GM19452 (cell line): ENCODE data around the gene FAM168A.

Experiments
- ATAC-seq: cut with Tn5 transposase; IDR thresholded peaks from one replicate; pipeline ENCODE4 v1.9.1; 2021; ENCODE audit not compliant: unreplicated experiment

The FAM168A gene

DNA sequence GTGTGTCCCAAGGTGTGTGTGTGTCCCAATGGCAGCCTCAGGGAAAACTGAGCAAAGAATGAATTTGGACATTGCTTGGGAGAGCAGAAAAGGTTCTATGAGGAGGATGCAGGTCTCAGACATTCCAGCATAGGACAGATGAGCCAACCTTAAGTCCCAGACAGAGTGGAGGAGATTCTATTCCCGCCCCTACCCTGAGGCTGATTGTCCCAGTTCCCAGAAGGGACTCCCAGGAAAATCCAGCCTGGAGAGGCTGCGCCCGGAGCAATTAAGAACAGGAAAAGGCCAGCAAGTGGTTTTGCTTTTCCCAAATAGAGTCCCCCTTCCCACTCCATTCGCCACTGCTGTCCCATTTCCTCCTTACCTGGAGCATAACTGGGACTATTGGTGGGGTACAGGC is 167.6 kb downstream of the FAM168A start:
- ATAC-seq, result no peak

DNA sequence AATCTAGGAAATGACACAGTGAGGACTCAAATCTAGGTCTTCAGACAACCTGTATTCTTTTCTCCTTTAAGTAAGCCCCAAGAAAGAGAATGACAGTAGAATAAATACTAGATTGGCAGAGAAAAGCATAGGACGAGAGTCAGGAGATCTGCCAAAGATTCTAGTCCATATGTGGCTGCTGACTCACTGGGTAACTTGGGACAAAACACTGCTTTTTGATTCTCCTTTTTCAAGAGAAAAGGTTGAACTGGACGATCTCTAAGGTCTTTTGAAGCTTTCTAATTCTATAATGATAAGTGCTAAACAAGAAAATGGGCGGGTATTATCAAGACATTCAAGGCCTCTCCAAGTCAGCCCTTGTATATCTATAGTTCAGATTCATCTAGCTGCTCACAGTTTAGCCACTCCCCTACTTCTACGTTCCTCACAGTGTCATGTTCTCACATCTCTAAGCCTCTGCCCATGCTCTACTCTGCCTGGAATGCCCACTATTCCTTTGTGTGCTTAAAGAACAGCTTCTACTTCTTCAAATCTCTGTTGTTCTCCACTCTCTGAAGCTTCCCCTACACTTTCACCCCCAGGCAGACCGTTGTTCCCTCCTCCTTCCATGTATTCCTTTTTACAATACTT is 168.7 kb downstream of the FAM168A start:
- no peak for ATAC-seq

GRCh38 chr11:73428699-73429098 is 169.2 kb downstream of the FAM168A start:
- no peak for ATAC-seq

DNA sequence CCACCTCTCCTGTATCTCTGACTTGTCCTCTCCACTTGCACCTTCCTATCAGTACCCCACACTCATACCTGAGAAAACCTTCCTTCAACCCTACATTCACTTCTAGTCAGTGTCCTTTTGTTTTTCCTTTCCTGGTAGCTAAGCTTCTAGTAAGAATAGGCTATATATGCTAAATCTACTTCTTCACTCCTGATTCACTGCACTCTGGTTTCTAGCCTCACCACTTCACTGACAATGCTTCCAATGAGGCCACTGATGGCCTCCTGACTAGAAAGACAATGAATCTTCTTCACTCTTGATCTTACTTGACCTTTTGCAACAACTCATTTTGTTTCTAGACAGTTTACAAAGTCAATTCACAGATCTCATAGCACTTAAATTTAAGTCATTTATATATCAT is 169.7 kb downstream of the FAM168A start:
- ATAC-seq, result no peak

DNA sequence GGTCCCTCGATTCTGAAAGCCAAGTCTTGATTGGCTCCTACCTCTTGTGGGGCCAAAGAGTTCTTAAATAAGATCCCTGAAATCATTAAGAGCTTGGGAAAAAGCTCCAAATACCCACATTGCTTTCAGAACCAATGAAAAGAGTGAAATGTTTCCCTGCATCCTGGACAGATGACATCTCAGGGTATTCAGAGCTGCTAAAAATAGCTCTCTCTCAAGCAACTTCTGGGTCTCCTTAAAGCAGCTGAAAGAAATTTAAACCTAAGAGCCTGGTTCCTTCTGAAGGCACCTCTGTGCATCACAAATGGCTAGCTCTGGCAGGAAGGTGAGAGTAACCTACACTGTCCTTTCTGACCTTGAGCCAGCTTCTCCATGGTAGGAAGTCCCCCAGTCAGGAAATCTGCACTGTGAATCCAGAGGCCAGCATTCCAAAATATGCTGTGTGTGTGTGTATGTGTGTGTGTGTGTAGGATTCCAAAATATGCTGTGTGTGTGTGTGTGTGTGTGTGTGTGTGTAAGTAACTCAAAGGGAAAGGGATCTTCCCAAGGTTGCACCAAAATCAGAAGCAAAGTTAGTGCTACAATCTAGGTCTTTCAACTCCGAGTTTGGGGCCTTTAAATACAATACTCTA is 171.6 kb downstream of the FAM168A start:
- ATAC-seq, result no peak

GRCh38 chr11:73425108-73425507 is 172.8 kb downstream of the FAM168A start:
- no peak for ATAC-seq

GRCh38 chr11:73423506-73423905 is 174.4 kb downstream of the FAM168A start:
- ATAC-seq, result no peak

DNA sequence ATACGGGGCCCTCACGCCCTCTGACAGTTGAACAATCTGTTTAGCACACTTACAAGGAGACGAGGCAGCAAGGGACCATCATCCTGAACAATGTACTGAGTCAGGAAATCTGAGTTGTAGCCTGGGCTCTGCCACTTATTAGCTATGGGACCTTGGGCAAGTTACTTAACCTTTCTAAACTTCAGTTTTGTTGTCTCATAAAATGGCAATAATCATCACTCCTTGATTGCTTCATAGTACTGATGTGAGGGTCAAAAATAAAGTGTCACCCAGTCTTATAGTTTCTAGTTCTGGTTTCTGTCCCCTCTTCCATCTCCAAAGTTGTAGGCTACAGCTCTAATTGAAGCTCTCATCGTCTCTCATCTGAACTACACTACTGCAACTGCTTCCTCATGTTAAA is 175.0 kb downstream of the FAM168A start:
- ATAC-seq, result no peak

DNA sequence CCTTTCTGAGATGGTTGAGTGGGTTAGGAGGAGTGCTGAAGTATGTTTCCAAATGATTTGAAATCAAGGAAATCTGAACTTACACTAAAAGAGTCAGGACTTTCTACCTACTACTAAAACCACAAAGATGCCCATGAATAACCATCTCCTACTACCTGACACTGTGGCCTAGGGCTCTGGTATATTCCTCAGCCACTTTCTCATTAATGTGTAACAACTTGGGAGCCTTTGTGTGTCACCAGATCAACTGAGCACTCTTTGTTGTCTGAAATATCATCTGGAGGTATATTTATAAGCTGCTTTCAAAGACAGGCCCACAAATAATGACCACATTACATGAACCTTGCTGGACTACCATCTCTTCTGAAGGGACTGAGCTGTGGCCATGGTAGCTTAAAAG is 177.8 kb downstream of the FAM168A start:
- no peak for ATAC-seq

DNA sequence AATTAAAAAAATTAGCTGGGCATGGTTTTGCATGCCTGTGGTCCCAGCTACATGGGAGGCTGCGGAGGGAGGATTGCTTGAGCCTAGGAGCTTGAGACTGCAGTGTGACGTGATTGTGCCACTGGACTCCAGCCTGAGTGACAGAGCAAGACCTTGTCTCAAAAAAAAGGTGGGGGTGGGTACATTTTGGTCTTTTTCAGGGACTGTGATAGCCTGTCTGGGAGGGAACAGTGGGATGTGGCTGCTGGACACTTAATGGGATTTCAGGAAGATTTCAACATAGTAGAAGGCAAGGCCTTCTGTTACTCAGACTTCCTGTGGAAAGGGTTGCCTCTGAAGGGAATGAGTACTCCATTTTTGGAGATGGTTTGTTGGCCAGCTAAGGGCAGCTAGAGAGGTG is 181.1 kb downstream of the FAM168A start:
- no peak for ATAC-seq

GRCh38 chr11:73415854-73416615 is 181.9 kb downstream of the FAM168A start:
- no peak for ATAC-seq

- ATAC-seq, result no peak
Measured at GRCh38 chr11:73414977-73415651, 182.8 kb downstream of the FAM168A start.

GRCh38 chr11:73413256-73413655 is 184.7 kb downstream of the FAM168A start:
- no peak for ATAC-seq

- ATAC-seq, result no peak
Measured at GRCh38 chr11:73412308-73412707, 185.6 kb downstream of the FAM168A start.

GRCh38 chr11:73411031-73411430 is 186.9 kb downstream of the FAM168A start:
- ATAC-seq, result no peak

GRCh38 chr11:73410627-73411026 is 187.3 kb downstream of the FAM168A start:
- ATAC-seq, result no peak

- no peak for ATAC-seq
Measured at GRCh38 chr11:73409431-73409830, 188.5 kb downstream of the FAM168A start.

DNA sequence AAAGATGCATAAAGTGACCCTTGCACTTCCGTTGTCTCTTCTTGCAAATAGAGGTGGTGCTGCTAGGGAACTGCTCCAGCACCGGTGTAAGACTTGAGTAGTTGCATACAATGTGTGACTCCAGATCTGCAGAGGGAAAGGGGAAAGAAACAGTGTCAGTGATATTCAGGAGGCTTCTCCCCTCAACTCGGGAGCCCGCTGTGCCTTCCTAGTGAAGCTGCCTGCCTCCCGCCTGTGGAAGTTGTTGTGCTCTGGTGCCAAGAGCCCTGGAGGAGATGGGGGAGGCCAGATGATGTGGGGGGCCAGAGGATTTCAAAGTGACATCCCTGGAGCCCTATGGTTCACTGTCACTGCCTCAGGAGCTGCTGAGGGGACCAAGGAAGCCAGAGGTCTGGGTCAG is 191.3 kb downstream of the FAM168A start:
- no peak for ATAC-seq

- no peak for ATAC-seq
Measured at GRCh38 chr11:73406131-73406530, 191.8 kb downstream of the FAM168A start.

DNA sequence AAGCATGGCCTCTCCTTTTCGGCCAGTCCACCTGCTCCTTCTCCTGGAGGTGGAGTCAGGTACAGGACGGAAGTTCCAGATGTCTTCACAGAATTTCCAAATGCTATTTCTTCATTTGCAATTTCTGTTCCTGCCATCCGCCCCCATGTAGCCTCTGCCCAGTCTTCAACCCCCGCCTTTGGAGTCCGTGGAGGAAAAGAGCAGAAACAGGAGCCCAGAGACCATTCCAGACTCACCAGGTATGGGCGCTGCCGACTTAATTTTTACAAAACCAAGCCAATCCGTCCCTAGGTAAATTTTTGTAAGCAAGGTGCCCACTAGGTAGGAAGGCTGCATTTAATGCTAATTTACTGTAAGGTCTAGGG is 192.8 kb downstream of the FAM168A start:
- ATAC-seq, result no peak

- ATAC-seq, result no peak
Measured at GRCh38 chr11:73404506-73405145, 193.3 kb downstream of the FAM168A start.
